ENCODE results near the gene TENM4.

Gene TENM4

GRCh38 chr11:78935398-78936068 is 505.3 kb downstream of the TENM4 start:
- no peak for DNase-seq (ENCODE audit: low read depth in 2 of 2)

GRCh38 chr11:78933350-78933749 is 507.5 kb downstream of the TENM4 start:
- no peak for DNase-seq (ENCODE audit: low read depth in 2 of 2)

DNA sequence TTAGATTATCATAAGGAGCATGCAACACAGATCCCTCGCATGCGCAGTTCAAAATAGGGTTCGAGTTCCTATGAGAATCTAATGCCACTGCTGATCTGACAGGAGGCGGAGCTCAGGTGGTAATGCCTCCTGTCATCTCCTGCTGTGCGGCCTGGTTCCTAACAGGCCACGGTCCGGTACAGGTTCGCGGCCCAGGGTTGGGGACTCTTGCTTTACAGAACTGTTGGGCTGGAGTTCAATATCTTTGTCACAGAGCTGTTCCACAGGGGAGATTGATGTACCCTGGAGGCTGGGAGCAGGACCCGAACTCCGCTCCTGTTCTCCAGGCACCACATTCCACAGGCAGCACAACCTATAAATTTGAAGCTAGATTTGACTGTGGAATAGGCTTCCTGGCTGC is 508.1 kb downstream of the TENM4 start:
- no peak for DNase-seq (ENCODE audit: low read depth in 2 of 2)

DNA sequence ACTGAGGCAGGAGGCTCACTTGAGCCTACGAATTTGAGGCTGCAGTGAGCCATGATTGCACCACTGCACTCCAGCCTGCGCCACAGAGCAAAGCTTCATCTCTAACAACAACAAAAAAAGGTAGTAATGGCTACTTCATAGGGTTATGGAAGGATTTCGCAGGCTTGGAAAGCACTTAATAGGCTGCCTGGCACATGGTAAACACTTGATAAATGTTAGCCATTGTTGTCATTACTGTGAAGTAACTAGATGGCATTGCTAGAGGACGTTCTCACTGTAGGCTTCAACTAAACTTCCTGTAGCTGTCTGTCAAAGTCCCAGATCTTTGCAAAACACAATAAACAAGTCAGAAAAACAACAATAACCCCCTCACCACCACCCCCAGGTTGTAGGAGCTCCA is 508.9 kb downstream of the TENM4 start:
- no peak for DNase-seq (ENCODE audit: low read depth in 2 of 2)

GRCh38 chr11:78930810-78931523 is 509.9 kb downstream of the TENM4 start:
- no peak for DNase-seq (ENCODE audit: low read depth in 2 of 2)

- DNase-seq (ENCODE audit: low read depth in 2 of 2): no peak
Observed at GRCh38 chr11:78929906-78930220, 511.0 kb downstream of the TENM4 start.

DNA sequence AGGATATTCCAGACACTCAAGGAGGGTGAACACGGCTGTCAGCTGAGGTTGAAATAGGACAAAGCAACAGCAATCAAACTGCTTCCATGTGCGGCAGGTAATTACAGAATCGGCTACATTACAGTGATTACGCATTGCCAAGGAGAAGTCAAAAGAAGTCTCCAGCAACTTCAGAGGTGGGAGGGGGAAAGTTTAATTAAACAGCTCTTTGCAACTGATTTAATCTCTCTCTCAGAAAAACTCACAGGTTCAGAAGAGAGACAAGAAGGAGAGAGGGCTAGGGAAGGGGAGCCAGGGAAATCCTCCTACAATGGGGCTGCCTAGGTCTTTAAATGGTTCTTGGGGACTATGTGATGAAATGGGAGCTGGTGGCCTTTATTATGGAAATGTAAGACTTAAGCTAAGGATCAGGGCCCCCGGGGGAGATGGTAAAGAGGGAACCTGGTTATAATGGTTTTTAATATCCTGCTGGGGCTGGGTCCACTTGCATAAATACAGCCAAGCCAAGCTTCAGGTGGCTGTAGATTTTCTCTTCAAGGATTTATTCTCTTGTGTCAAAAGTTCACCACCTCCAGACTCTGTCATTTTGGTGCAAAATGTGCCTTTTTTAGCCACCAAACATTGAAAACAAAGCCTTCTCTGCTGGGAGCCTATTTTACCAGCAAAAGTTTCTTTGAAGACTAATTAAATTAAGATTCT is 511.5 kb downstream of the TENM4 start:
- DNase-seq (ENCODE audit: low read depth in 2 of 2): no peak

GRCh38 chr11:78927511-78927910 is 513.3 kb downstream of the TENM4 start:
- DNase-seq (ENCODE audit: low read depth in 2 of 2): no peak

- DNase-seq (ENCODE audit: low read depth in 2 of 2): no peak
Observed at GRCh38 chr11:78926633-78927338, 514.0 kb downstream of the TENM4 start.

GRCh38 chr11:78925387-78925786 is 515.4 kb downstream of the TENM4 start:
- no peak for DNase-seq (ENCODE audit: low read depth in 2 of 2)

DNA sequence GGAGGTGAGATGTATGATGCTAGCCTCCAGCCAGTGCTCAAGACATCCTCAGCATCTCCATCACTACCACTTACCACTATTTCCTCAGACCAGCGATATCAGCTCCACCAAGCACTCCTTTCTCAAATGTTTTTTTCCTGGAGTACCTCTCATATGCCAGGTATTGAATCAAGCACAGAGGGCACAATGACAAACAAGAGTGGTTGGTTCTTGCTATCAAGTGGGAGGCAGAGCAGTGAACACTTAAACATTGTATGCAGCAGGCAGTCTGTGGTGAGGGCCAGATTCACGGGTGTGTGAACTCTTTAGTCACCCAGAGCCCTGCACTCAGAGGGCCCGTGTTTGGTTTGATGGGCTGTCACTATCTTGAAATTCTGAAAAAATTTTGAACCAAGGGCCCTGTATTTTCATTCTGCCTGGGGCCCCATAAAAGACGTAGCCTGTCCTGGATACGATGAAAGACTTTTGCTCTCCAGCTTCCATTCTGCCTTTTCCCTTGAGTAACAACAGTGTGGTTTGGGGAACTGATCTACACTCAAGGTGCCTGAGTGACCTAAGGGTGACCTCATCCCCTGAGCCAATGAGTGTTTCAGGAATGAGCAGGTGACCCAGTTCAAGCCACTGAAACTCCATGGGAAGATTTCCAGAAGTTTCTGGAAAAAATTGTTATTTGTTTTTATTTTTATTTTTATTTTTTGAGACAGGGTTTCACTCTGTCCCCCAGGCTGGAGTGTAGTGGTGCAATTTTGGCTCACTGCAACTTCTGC is 517.8 kb downstream of the TENM4 start:
- DNase-seq (ENCODE audit: low read depth in 2 of 2): no peak

DNA sequence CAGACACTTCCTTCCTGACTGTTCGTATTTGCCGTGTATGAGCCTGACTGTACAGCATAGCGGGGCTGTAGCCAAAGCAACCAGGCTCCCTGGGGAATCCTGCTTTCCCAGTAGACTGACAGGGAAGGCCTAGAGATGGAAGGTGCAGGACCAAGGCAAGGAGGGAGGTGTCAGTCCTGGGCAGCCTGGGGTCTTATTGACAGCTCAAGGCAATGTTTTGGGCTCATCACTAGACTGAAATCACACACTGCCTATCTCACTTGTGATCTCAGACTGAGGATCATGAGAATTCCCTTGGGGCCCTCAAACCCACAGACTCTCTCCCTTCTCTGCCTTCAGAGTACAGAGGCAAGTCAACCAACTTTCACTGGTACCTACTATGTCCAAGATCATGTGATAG is 519.3 kb downstream of the TENM4 start:
- no peak for DNase-seq (ENCODE audit: low read depth in 2 of 2)

- no peak for DNase-seq (ENCODE audit: low read depth in 2 of 2)
Observed at GRCh38 chr11:78920329-78920728, 520.5 kb downstream of the TENM4 start.

DNA sequence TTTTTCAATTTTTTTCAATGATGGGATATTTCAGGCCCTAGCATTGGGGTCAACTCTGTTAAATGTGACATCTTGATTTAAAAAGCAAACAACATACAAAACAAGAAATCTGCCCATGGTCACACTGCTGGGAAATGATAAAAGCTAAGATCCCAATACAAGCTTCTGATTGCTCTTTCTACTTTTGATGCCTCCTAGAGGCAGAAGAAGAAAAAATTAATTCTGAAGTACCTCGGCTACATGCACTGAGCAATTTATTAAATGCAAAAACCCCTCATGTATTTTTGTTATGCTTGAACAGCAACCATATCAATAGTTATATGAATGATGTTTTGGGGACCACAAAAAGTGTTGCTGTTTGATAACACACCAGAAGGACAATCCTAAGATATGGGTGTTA is 524.1 kb downstream of the TENM4 start:
- no peak for DNase-seq (ENCODE audit: low read depth in 2 of 2)

DNA sequence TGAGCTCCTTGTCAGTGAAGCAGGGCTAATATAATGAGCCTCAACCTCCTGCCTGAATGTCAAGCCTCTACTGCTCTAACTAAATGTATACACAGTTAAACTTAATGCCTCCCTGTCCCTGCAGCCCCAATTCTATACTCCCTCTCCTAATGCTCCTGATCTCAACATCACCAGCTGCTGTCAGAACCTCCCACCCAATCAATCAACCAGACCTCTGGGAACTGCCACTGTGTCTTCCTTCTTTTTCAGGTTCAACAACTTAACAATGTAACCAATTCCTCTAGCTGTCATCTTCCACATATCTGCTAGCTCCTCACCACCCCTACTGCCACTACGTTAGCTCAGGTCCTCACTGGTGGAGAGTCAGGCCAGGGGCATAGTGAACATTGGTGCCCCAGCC is 526.3 kb downstream of the TENM4 start:
- DNase-seq (ENCODE audit: low read depth in 2 of 2): no peak

GRCh38 chr11:78912778-78913177 is 528.1 kb downstream of the TENM4 start:
- DNase-seq (ENCODE audit: low read depth in 2 of 2): no peak

DNA sequence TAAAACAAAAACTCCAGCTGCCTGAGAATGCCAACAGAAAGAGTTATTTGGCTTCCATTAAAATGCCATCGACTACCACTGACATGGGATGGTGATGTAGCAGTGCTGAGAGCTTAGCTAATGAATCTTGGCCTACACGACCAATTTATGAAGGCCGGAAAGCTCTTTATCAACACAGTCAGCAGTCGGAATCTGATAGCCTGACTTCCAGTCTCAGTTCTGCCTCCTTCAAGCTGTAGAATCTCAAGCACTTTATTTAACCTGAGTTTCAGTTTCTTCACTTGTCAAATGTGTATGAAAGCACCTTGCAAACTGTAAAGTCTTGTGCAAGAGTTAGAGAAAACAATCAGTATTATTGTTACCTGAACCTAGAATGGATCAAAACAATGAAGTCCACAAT is 530.5 kb downstream of the TENM4 start:
- DNase-seq (ENCODE audit: low read depth in 2 of 2): no peak

DNA sequence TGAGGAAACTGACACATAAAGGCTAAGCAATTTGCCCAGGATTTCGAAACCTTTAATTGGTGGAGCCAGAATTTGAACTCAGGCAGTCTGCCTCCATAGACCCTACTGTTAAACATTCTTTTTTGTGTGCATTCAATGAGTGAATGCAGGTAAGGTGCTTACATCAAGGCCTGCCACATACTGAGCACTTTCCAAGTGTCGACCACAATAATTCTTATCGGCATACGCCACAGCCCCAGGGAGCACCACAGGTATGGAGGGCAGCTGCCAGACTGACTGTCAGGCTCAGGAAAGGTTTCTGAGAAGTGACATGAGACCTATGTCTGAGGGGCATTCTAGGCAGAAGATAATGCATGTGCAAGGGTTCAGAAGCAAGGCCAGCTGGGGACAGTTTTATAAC is 531.4 kb downstream of the TENM4 start:
- DNase-seq (ENCODE audit: low read depth in 2 of 2): no peak

- DNase-seq (ENCODE audit: low read depth in 2 of 2): no peak
Observed at GRCh38 chr11:78907636-78908035, 533.2 kb downstream of the TENM4 start.

DNA sequence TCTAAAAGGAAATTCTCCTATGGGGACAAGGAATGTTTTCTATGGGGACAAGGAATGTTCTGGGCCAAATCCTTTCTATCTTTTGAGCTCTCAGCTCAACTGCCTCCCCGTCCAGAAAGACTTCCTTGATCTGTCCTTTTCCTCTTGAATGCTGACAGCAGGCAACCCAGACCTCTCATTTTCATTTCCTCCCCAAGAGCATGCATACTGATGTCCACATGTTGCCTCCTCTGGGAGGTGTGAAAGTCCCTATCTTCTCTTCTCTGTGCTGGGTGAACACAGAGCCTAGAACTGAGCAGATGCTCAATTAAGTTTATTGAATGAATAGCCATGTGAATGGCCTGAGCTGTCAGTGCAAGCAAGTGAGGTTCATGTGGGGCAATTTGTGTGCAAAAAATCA is 534.3 kb downstream of the TENM4 start:
- no peak for DNase-seq (ENCODE audit: low read depth in 2 of 2)

GRCh38 chr11:78905756-78906155 is 535.1 kb downstream of the TENM4 start:
- no peak for DNase-seq (ENCODE audit: low read depth in 2 of 2)

All from stimulated activated CD8-positive, alpha-beta memory T cell treated with anti-CD3 and anti-CD28 coated beads, Interleukin-15, amount 100 ng/mL, for 48 hours (primary cell).